SK-N-SH (cell line): Measurements from ENCODE around the gene KRT36. TPM values are rescaled to one million over a fixed set of nuclear protein-coding genes. Genes with fewer than 3 reads are reported as not detected.

Source experiments
- CTCF ChIA-PET: fragments of 300-600, 350-600 bp; formaldehyde crosslinking; extraction: SDS; loops from one replicate; lab custom pipeline; 2021; lab: Yijun Ruan, JAX
- POLR2A ChIA-PET: fragments of 350-600 bp; sonication (Branson Sonifier 250); formaldehyde crosslinking; extraction: SDS; loops from one replicate; lab custom pipeline; 2020; ENCODE audit warnings: antibody characterized with exemption, inconsistent platforms; lab: Yijun Ruan, JAX
- DNase-seq: peaks from one replicate; pipeline ENCODE4 v3.0.0; 2012
- H2AFZ ChIP-seq: fragments of 200-600 bp; sonication (generic); 2 replicates; pipeline ENCODE4 v1.8.1; 2016; ENCODE audit warnings: antibody characterized with exemption, mild to moderate bottlenecking, low read depth
- H3F3A ChIP-seq: fragments of 200-600 bp; sonication (generic); replicated peaks from 2 replicates; pipeline ENCODE3; 2016; ENCODE audit warnings: antibody characterized with exemption, mild to moderate bottlenecking; ENCODE audit not compliant: insufficient read depth
- H3K27ac ChIP-seq, 2 experiments: fragments of 200-500 bp in 1 of 2; fragments of 200-600 bp in 1 of 2; sonication (Bioruptor generic) in 1 of 2; sonication (generic), shearing (Covaris generic) in 1 of 2; 2 replicates each; pipeline versions ENCODE4 v1.5.1 to v1.6.1; 2014 to 2016; ENCODE audit warnings: low read depth in 2 of 2, inconsistent platforms in 1 of 2, low read length in 1 of 2, mild to moderate bottlenecking in 1 of 2, mixed read lengths in 1 of 2
- H3K27me3 ChIP-seq: fragments of 200-600 bp; sonication (generic), shearing (Covaris generic); 2 replicates; pipeline ENCODE4 v1.6.1; 2016; ENCODE audit warnings: mixed run types; ENCODE audit not compliant: insufficient read depth
- H3K36me3 ChIP-seq, 2 experiments: fragments of 200-500 bp in 1 of 2; fragments of 200-600 bp in 1 of 2; sonication (Bioruptor generic) in 1 of 2; sonication (generic) in 1 of 2; replicated peaks in 1 of 2; 2 replicates each; pipeline versions ENCODE3 to v1.5.1; 2014 to 2016; ENCODE audit warnings: low read length in 1 of 2, mild to moderate bottlenecking in 1 of 2; ENCODE audit not compliant: insufficient read depth in 2 of 2, control insufficient read depth in 1 of 2
- H3K4me1 ChIP-seq, 2 experiments: fragments of 200-500 bp in 1 of 2; fragments of 200-600 bp in 1 of 2; sonication (Bioruptor generic) in 1 of 2; sonication (generic), shearing (Covaris generic) in 1 of 2; 2 replicates each; pipeline versions ENCODE4 v1.5.1 to v1.6.1; 2014 to 2016; ENCODE audit warnings: low read depth in 1 of 2, low read length in 1 of 2, mixed run types in 1 of 2; ENCODE audit not compliant: insufficient read depth in 2 of 2, control insufficient read depth in 1 of 2
- H3K4me2 ChIP-seq: fragments of 200-600 bp; sonication (generic), shearing (Covaris generic); 2 replicates; pipeline ENCODE4 v1.6.1; 2017; ENCODE audit warnings: mixed run types
- H3K4me3 ChIP-seq, 2 experiments: fragments of 200-500 bp in 1 of 2; fragments of 200-600 bp in 1 of 2; sonication (Bioruptor generic) in 1 of 2; sonication (generic), shearing (Covaris generic) in 1 of 2; 2 replicates each; pipeline versions ENCODE4 v1.5.1 to v1.8.1; 2014 to 2016; ENCODE audit warnings: low read depth in 2 of 2, inconsistent platforms in 1 of 2, low read length in 1 of 2, mild to moderate bottlenecking in 1 of 2, mixed read lengths in 1 of 2, moderate library complexity in 1 of 2
- H3K79me2 ChIP-seq: fragments of 200-600 bp; sonication (generic); 2 replicates; pipeline ENCODE4 v1.8.1; 2017; ENCODE audit warnings: mild to moderate bottlenecking; ENCODE audit not compliant: insufficient read depth
- H3K9ac ChIP-seq: fragments of 200-600 bp; sonication (generic); 2 replicates; pipeline ENCODE4 v1.6.1; 2017; ENCODE audit warnings: mixed run types
- H3K9me2 ChIP-seq: fragments of 200-600 bp; sonication (generic); 2 replicates; pipeline ENCODE4 v1.6.1; 2017; ENCODE audit warnings: mixed run types
- H3K9me3 ChIP-seq: fragments of 200-600 bp; sonication (generic); 2 replicates; pipeline ENCODE4 v1.6.1; 2017; ENCODE audit warnings: mixed run types, mild to moderate bottlenecking, moderate library complexity
- H4K20me1 ChIP-seq: fragments of 200-600 bp; sonication (generic); 2 replicates; pipeline ENCODE4 v1.6.1; 2017; ENCODE audit warnings: mild to moderate bottlenecking, mixed run types; ENCODE audit not compliant: insufficient read depth
- CTCF ChIP-seq: fragments of 200-600 bp; sonication (generic); IDR thresholded peaks from 2 replicates; pipeline ENCODE4 v1.6.1; 2017; ENCODE audit warnings: antibody characterized with exemption, mild to moderate bottlenecking, moderate library complexity
- ELF1 ChIP-seq: IDR thresholded peaks from 2 replicates; pipeline ENCODE4 v1.4.0; 2012
- FOSL2 ChIP-seq: IDR thresholded peaks from 2 replicates; pipeline ENCODE4 v1.4.0; 2012; ENCODE audit warnings: low read depth, mild to moderate bottlenecking, moderate library complexity, borderline replicate concordance
- FOXJ3 ChIP-seq: sonication (generic); formaldehyde crosslinking; IDR thresholded peaks from 2 replicates; pipeline ENCODE4 v1.5.1; 2020; ENCODE audit warnings: mild to moderate bottlenecking, missing genetic modification reagents
- GABPA ChIP-seq: IDR thresholded peaks from 2 replicates; pipeline ENCODE4 v1.4.0; 2012; ENCODE audit warnings: low read depth, mild to moderate bottlenecking
- MXI1 ChIP-seq: IDR thresholded peaks from 2 replicates; pipeline ENCODE4 v1.6.1; 2012; ENCODE audit warnings: mild to moderate bottlenecking, low read depth, low read length, improper control_type of control experiment
- POLR2AphosphoS5 ChIP-seq: IDR thresholded peaks from 2 replicates; pipeline ENCODE4 v1.6.1; 2012; ENCODE audit warnings: low read depth, low read length
- TAF1 ChIP-seq: IDR thresholded peaks from 2 replicates; pipeline ENCODE4 v1.6.1; 2012; ENCODE audit warnings: low read depth, mild to moderate bottlenecking, low read length, moderate library complexity, borderline replicate concordance
- TCF12 ChIP-seq: IDR thresholded peaks from 2 replicates; pipeline ENCODE4 v1.4.0; 2012
- TEAD4 ChIP-seq: IDR thresholded peaks from 2 replicates; pipeline ENCODE4 v1.4.0; 2012; ENCODE audit warnings: mild to moderate bottlenecking, borderline replicate concordance; ENCODE audit not compliant: insufficient read depth
- WGBS: methylation state at CpG from one replicate; pipeline ENCODE4 v1.1.6; 2017; ENCODE audit warnings: low lambda C conversion rate; 5-methylcytosine and 5-hydroxymethylcytosine counted together
- polyA plus RNA-seq, 3 experiments: library from polyadenylated mRNA; depleted of rRNA; stranded (reverse); fragments of >200 nt; gene quantifications; 2 replicates each; pipeline ENCODE4 v1.2.3, GENCODE V29; 2012
- TF ChIP-seq, protein P1 (sequence below): IDR thresholded peaks from 2 replicates; pipeline ENCODE4 v1.6.1; 2012; ENCODE audit warnings: mild to moderate bottlenecking, low read depth, low read length, moderate library complexity
- TF ChIP-seq, protein P2 (sequence below): IDR thresholded peaks from 2 replicates; pipeline ENCODE4 v1.4.0; 2012; ENCODE audit warnings: low read depth, borderline replicate concordance
- TF ChIP-seq, protein P3 (sequence below): fragments of 150-350 bp; IDR thresholded peaks from 2 replicates; pipeline ENCODE4 v1.6.1; 2017; ENCODE audit warnings: antibody characterized with exemption, low read length, low read depth, borderline replicate concordance

The KRT36 gene
- polyA plus RNA-seq, 1 of the 3 experiments (the other 2 are of a cell fraction) = not detected

- Histone ChIP-seq H2AFZ (no peak within 1 kb of the TSS), H3K4me1 (peaks cover 4 to 11% of the 10 kb centered on the region in 2 experiments; a peak in 3 of 4 replicates), H3K4me3 (no peak within 1 kb of the TSS), H3K27me3 (no peaks in the 10 kb centered on the region), H3K9me3 (no peaks in the 10 kb centered on the region), H3K4me2 (no peak within 1 kb of the TSS), H3K9ac (no peak within 1 kb of the TSS), H3K27ac (no peak within 1 kb of the TSS), H3K9me2 (no peaks in the 10 kb centered on the region), H3F3A (peaks cover 4% of the 10 kb centered on the region), H4K20me1 (no peaks in the 10 kb centered on the region), H3K36me3 (no peaks in the 10 kb centered on the region), H3K79me2 (no peaks in the 10 kb centered on the region)
- ChIA-PET CTCF (interaction anchor here (0.6 to 6.3 kb wide), 3 partner anchors 44 to 370 kb away, joined by 3 to 48 read pairs (median 3); no protein-coding TSS in a partner anchor), POLR2A (no interaction called here)
- 80% methylated on average over 15 of the region's 17 CpGs for WGBS
- TF ChIP-seq FOXJ3 (CRISPR knock-in tag) (no peak), POLR2AphosphoS5 (no peak)
- no peak for DNase-seq
These were observed 15.5 kb upstream of the KRT36 start, which contains the start of gene KRT13 for GRCh38 chr17:41505007-41505808. TSS of gene KRT13 (minus strand) at chr17:41505612. CDS start at chr17:41505550, 62 bp downstream.

DNA sequence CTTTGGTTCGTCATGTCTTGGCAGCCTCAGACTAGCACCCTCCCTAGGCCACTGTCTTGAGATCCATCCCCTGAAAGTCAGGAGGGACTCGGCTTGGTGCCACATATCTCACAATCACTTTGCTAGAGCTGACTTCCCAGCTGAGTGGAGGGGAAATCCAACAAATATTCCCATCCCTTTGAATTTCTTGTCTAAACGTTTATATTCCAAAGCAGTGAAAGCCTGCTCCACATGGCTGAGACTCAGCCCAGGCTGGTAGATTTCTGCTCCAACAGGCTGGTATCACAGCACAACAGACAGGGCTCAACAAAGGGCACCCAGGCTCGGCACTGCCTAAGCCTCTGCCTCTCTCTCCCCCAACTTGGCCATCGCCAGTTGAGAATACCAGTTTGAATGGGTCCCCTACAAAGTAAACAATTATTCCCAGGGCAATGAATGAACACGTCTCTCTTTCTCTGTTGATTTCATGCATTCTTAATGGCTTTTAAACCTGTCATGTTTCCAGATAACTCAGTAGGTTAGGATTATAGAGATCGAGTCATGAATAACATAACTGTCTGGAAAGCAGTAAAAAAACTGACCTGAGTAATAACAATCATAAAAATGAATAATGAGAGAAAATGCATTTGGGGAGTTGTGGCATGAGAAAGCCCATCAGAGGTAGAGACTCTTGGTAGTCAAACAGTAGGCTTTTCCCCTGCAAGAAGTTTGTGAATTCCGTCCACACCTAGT lies 14.7 kb upstream of the KRT36 start:
- Histone ChIP-seq H4K20me1 (no peaks in the 10 kb centered on the region), H3K4me1 (peaks cover 7 to 14% of the 10 kb centered on the region in 2 experiments; a peak in 3 of 4 replicates), H3K9ac (no peak overlapping the region), H2AFZ (no peak overlapping the region), H3F3A (peaks cover 4% of the 10 kb centered on the region), H3K4me3 (no peak overlapping the region), H3K4me2 (no peak overlapping the region), H3K27ac (no peak overlapping the region), H3K27me3 (no peaks in the 10 kb centered on the region), H3K36me3 (no peaks in the 10 kb centered on the region), H3K9me3 (no peaks in the 10 kb centered on the region), H3K9me2 (no peaks in the 10 kb centered on the region), H3K79me2 (no peaks in the 10 kb centered on the region)
- 76% methylated on average over 8 of the region's 8 CpGs for WGBS
- TF ChIP-seq TCF12 (no peak), GABPA (no peak), TEAD4 (no peak), FOSL2 (no peak), ELF1 (no peak), TAF1 (no peak), CTCF (no peak), MXI1 (no peak)
- TF ChIP-seq, protein P1, sequence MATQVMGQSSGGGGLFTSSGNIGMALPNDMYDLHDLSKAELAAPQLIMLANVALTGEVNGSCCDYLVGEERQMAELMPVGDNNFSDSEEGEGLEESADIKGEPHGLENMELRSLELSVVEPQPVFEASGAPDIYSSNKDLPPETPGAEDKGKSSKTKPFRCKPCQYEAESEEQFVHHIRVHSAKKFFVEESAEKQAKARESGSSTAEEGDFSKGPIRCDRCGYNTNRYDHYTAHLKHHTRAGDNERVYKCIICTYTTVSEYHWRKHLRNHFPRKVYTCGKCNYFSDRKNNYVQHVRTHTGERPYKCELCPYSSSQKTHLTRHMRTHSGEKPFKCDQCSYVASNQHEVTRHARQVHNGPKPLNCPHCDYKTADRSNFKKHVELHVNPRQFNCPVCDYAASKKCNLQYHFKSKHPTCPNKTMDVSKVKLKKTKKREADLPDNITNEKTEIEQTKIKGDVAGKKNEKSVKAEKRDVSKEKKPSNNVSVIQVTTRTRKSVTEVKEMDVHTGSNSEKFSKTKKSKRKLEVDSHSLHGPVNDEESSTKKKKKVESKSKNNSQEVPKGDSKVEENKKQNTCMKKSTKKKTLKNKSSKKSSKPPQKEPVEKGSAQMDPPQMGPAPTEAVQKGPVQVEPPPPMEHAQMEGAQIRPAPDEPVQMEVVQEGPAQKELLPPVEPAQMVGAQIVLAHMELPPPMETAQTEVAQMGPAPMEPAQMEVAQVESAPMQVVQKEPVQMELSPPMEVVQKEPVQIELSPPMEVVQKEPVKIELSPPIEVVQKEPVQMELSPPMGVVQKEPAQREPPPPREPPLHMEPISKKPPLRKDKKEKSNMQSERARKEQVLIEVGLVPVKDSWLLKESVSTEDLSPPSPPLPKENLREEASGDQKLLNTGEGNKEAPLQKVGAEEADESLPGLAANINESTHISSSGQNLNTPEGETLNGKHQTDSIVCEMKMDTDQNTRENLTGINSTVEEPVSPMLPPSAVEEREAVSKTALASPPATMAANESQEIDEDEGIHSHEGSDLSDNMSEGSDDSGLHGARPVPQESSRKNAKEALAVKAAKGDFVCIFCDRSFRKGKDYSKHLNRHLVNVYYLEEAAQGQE = no peak
- TF ChIP-seq, protein P2, sequence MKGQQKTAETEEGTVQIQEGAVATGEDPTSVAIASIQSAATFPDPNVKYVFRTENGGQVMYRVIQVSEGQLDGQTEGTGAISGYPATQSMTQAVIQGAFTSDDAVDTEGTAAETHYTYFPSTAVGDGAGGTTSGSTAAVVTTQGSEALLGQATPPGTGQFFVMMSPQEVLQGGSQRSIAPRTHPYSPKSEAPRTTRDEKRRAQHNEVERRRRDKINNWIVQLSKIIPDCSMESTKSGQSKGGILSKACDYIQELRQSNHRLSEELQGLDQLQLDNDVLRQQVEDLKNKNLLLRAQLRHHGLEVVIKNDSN = no peak
- TF ChIP-seq, protein P3, sequence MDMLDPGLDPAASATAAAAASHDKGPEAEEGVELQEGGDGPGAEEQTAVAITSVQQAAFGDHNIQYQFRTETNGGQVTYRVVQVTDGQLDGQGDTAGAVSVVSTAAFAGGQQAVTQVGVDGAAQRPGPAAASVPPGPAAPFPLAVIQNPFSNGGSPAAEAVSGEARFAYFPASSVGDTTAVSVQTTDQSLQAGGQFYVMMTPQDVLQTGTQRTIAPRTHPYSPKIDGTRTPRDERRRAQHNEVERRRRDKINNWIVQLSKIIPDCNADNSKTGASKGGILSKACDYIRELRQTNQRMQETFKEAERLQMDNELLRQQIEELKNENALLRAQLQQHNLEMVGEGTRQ = no peak
- ChIA-PET POLR2A (no interaction called here), CTCF (interaction anchor here (0.8 to 6.3 kb wide), 3 partner anchors 11 to 45 kb away, joined by 3 to 48 read pairs (median 9); no protein-coding TSS in a partner anchor)
- DNase-seq = no peak
